Stimulated activated CD4-positive, alpha-beta T cell treated with anti-CD3 and anti-CD28 coated beads, Interleukin-2, amount 100 ng/mL, for 4 hours (primary cell): Measurements from ENCODE around the gene CRPPA.
A peak's percentile ranks its signal among the peaks of the same experiment; 100 is the strongest.

Experiments
- DNase-seq: peaks from one replicate; pipeline ENCODE4 v3.0.0-alpha.2; 2020; ENCODE audit warnings: low read depth

Gene CRPPA

GRCh38 chr7:16422917-16423316 is 1.6 kb upstream of the CRPPA start:
- DNase-seq: no peak

GRCh38 chr7:16422103-16422435 is 731 bp upstream of the CRPPA start:
- no peak for DNase-seq

- peak; percentile 78 for DNase-seq
These were observed 547 bp downstream of the CRPPA start for GRCh38 chr7:16420649-16421332.

GRCh38 chr7:16420329-16420648 is 1.0 kb downstream of the CRPPA start:
- DNase-seq: no peak

- DNase-seq: no peak
These were observed 1.5 kb downstream of the CRPPA start for GRCh38 chr7:16419859-16420258.

GRCh38 chr7:16419126-16419525 is 2.2 kb downstream of the CRPPA start:
- no peak for DNase-seq

- DNase-seq: no peak
These were observed 3.4 kb downstream of the CRPPA start for GRCh38 chr7:16417906-16418305.

GRCh38 chr7:16416289-16417282 is 4.8 kb downstream of the CRPPA start:
- no peak for DNase-seq

GRCh38 chr7:16412274-16413254 is 8.8 kb downstream of the CRPPA start:
- no peak for DNase-seq

- no peak for DNase-seq
These were observed 9.9 kb downstream of the CRPPA start for GRCh38 chr7:16411391-16411790.

- no peak for DNase-seq
These were observed 11.6 kb downstream of the CRPPA start for GRCh38 chr7:16409777-16410176.

GRCh38 chr7:16404636-16405035 is 16.7 kb downstream of the CRPPA start:
- DNase-seq: no peak

GRCh38 chr7:16403475-16403874 is 17.9 kb downstream of the CRPPA start:
- no peak for DNase-seq

GRCh38 chr7:16402940-16403339 is 18.4 kb downstream of the CRPPA start:
- no peak for DNase-seq

- DNase-seq: no peak
These were observed 19.2 kb downstream of the CRPPA start for GRCh38 chr7:16402091-16402490.

- no peak for DNase-seq
These were observed 20.5 kb downstream of the CRPPA start for GRCh38 chr7:16400893-16401275.

- no peak for DNase-seq
These were observed 21.1 kb downstream of the CRPPA start for GRCh38 chr7:16399916-16400892.

GRCh38 chr7:16399265-16399831 is 22.0 kb downstream of the CRPPA start:
- no peak for DNase-seq

- DNase-seq: no peak
These were observed 23.0 kb downstream of the CRPPA start for GRCh38 chr7:16398146-16399017.
